NCI-H1694 treated with DMSO at 0.1 percent for 48 hours (cell line): ENCODE data around the gene ZDHHC4.
"Not testable (repeated sequence)": the region's sequence is repeated elsewhere in the genome, so short reads cannot be mapped to it uniquely, and the experiment has no call there.

Experiments
- DNase-seq: peaks from one replicate; lab custom pipeline; 2025; lab: John Stamatoyannopoulos, UW

ZDHHC4 gene

DNA sequence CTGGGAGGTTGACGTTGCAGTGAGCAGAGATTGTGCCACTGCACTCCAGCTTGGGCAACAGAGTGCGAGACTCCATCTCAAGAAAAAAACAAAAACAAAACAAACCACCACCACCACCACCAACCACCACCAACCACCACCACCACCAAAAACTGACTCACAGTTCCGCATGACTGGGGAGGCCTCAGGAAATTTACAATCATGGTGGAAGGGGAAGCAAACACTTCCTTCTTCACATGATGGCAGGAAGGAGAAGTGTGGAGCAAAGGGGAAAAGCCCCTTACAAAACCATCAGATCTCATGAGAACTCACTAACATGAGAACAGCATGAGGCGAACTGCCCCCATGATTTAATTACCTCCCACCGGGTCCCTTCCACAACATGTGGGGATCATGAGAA, 57.7 kb downstream of the ZDHHC4 start:
- DNase-seq: not testable (repeated sequence)

DNA sequence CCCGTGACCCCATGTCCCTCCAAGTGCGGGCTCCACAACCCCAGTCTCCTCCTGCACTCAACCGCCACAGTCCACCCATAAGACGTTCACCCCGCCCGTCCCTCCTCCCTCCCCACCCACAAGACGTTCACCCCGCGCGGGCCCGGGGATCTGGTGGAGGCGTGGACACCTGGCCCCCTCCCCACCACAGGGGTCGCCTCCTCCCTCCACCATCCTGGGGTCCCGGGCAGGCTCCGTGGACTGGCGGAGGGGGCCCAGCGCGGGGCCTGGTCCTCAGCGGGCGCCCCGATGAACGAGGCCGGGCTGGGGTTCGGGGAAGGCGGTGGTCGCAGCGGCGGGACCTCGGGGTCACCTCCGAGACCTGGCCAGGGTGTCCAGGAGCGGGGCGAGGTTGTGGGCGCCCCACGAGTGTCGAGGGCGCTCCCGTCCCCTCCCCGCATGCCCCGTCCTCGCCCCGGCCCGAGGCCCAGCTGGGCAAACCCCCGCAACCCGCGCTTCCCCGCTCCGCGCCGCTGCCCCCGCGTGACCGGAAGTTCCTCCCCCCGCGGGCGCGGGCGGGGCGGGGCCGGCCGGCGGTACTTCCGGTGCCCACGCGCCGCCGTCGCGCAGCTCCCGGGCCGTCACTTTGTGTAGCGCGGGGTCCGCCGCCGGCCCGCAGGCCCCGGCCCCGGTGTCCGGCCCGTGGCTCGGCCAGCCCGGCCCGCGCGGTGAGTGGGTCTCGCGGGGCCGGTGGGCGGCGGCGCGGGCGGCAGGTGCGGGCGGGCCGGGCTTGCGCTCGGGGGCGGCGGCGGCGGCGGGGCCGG, 59.7 kb downstream of the ZDHHC4 start, which contains the start of gene ZNF316:
ZNF316 (plus strand) TSS at position 578 of the 803 bp plus-strand sequence. CDS start 5,092 bp downstream, outside the sequence.
- DNase-seq: no peak

DNA sequence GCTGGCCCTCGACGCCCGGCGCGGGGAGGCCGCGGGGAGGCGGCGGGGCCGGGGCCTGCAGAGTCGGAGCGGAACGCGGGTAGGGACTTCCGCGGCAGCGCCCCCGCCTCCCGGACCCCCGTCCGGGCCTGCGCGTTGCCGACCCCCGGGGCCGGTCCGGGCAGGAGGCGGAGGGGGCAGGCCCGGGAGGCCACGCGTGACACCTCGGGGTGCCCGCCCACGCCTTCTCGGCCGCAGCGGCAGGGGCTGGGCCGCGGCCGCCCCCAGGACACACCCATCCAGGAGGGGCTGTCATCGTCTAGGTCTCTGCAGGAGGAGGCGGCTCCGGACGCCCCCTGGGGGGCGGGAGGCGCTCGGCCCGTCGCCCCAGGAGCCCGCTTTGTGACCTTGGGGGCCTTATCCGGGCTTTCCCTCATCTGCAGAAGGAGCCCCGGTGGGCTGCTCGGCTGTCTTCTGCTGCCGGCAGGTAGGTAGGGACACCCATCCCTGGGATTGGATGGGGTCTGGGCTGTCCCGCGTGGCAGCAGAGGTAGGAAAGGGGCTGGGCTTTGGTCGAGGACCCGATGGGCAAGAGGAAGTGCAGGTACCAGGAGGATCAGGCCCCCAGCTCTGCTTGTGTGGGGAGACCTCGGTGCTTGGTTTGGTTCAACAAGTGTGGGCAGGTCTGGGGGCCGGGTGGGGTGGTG, 60.4 kb downstream of the ZDHHC4 start:
- DNase-seq: peak; percentile 6
